ENCODE results near the gene PKD2L2. TPM values are rescaled to one million over a fixed set of nuclear protein-coding genes. Genes with fewer than 3 reads are reported as not detected.

PKD2L2 gene
- total RNA-seq, 1 experiment from 2014 or later = 0.11 TPM

Other genes starting within 250 kb of the PKD2L2 start
- 0.66 and 0.83 TPM in 2 replicates for gene KLHL3, start 153.4 kb upstream of the PKD2L2 start, total RNA-seq (2014; rRNA removed; shearing (Covaris generic))
- 7.2 and 9.7 TPM in 2 replicates for gene HNRNPA0, start 135.1 kb upstream of the PKD2L2 start, total RNA-seq (2014; rRNA removed; shearing (Covaris generic))
- 0.05 and 0.08 TPM in 2 replicates for gene MYOT, start 21.6 kb upstream of the PKD2L2 start, total RNA-seq (2014; rRNA removed; shearing (Covaris generic))
- gene FAM13B, start 143.6 kb downstream of the PKD2L2 start, total RNA-seq (2014; rRNA removed; shearing (Covaris generic)) = 22.7 and 27.3 TPM in 2 replicates
- not detected in 2 replicates for gene WNT8A, start 194.6 kb downstream of the PKD2L2 start, total RNA-seq (2014; rRNA removed; shearing (Covaris generic))
- gene NME5, start 250.0 kb downstream of the PKD2L2 start, total RNA-seq (2014; rRNA removed; shearing (Covaris generic)) = 8.3 and 8.5 TPM in 2 replicates

Data from SK-MEL-5 (cell line).